Gastrocnemius medialis (tissue), 4 donors: Measurements from ENCODE around the gene MARCHF10. TPM values are rescaled to one million over a fixed set of nuclear protein-coding genes. Genes with fewer than 3 reads are reported as not detected.

Source experiments
- ATAC-seq, 2 donors: fragments of 150-250 bp; one replicate each; pipeline ENCODE4 v1.9.1; 2016
- DNase-seq, 2 donors: peaks; one replicate each; pipeline ENCODE4 v3.0.0-alpha.2; 2019
- H3K27ac ChIP-seq, 4 donors: fragments of 200-600 bp; sonication (generic); 1 replicate in 1 of 4; 2 replicates in 3 of 4; pipeline ENCODE4 v1.5.1; 2016 to 2018; ENCODE audit warnings: mild to moderate bottlenecking in 2 of 4, moderate library complexity in 1 of 4
- H3K27me3 ChIP-seq, 3 donors: fragments of 200-600 bp; sonication (generic) in 2 of 3; 1 replicate in 1 of 3; 2 replicates in 2 of 3; pipeline versions ENCODE4 v1.5.1 to v1.6.0; 2016 to 2019; ENCODE audit warnings: mild to moderate bottlenecking in 1 of 3, moderate library complexity in 1 of 3
- H3K36me3 ChIP-seq, 2 donors: fragments of 200-600 bp; sonication (generic) in 1 of 2; one replicate each; pipeline ENCODE4 v1.5.1; 2017 to 2018
- H3K4me1 ChIP-seq, 2 donors: fragments of 200-600 bp; sonication (generic) in 1 of 2; one replicate each; pipeline ENCODE4 v1.5.1; 2016 to 2017; ENCODE audit warnings: mild to moderate bottlenecking in 2 of 2
- H3K4me3 ChIP-seq, 4 donors: fragments of 200-600 bp; sonication (generic) in 3 of 4; 1 replicate in 1 of 4; 2 replicates in 3 of 4; pipeline ENCODE4 v1.5.1; 2016 to 2019; ENCODE audit warnings: mild to moderate bottlenecking in 2 of 4
- H3K9me3 ChIP-seq, 3 donors: fragments of 200-600 bp; sonication (generic) in 2 of 3; 1 replicate in 1 of 3; 2 replicates in 2 of 3; pipeline ENCODE4 v1.5.1; 2016 to 2019
- POLR2A ChIP-seq, 2 donors: fragments of 450-650 bp; IDR thresholded peaks; one replicate each; pipeline ENCODE4 v1.6.1; 2017; ENCODE audit warnings: antibody characterized with exemption in 2 of 2, mild to moderate bottlenecking in 2 of 2, moderate library complexity in 2 of 2
- in situ Hi-C, 4 donors: fragments of 200-750 bp; cut with MboI; loops; one replicate each; pipeline versions ENCODE4 v1.15.0 to v1.8.0; 2017; ENCODE audit warnings: low sequenced_read_pairs in 4 of 4
- intact Hi-C: fragments of 100-400 bp; cut with DNase I; formaldehyde crosslinking; loops from one replicate; pipeline ENCODE4 v1.15.1; 2023; ENCODE audit warnings: low total_unique reads
- total RNA-seq, 4 donors: library from RNA; depleted of rRNA; stranded (reverse); fragments of >200 nt; gene quantifications; one replicate each; pipeline versions ENCODE4 v1.1.0 to v1.2.3, GENCODE V29; 2016
- TF ChIP-seq, protein P1 (sequence below), 5 experiments: fragments of 450-650 bp in 3 of 5; fragments of 200-600 bp in 2 of 5; sonication (generic) in 2 of 5; IDR thresholded peaks in 4 of 5; conservative IDR thresholded peaks in 1 of 5; 1 replicate in 4 of 5; 2 replicates in 1 of 5; pipeline ENCODE4 v1.5.1; 2016 to 2019; ENCODE audit warnings: antibody characterized with exemption in 5 of 5, mild to moderate bottlenecking in 3 of 5, moderate library complexity in 3 of 5

MARCHF10 gene
- total RNA-seq, 4 donors from 2014 or later, result not detected

DNA sequence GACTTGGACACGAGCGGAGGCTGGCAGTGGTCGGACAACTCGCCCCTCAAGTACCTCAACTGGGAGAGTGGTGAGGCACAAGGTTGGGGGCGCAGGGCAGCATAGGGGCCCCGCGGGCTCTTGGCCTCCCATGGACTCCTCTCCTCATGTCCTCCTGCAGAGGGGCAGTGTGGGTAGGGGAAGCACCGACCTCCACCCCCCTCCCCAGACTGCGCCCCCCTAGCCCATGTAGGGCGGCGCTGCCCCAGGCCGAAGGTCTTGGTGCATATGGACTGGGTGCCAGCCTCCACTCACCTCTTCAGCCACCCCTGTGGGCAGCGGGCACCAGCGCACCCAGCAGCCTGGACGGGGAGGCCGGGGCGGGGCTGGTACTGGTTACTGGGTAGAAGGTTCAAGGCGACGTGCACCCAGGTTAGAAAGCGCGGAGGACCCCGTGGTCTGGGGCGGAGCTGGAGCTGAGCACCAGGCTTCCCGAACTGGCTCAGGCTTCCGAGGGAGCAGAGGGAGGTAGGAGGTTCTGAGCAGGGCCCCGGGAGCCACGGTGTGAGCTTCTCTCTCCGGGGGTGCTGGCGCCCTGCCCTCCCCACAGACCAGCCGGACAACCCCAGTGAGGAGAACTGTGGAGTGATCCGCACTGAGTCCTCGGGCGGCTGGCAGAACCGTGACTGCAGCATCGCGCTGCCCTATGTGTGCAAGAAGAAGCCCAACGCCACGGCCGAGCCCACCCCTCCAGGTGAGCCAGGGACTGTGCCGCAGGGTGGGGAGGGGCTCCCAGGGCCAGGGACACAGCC is 141.1 kb downstream of the MARCHF10 start:
- in situ Hi-C loops (loop anchor here in 1 of 4 donors (25.0 kb wide), 1 partner anchor 145 kb away; the partner anchor contains the start of gene MARCHF10), intact Hi-C loops (no loop called here)
- TF ChIP-seq, protein P1, sequence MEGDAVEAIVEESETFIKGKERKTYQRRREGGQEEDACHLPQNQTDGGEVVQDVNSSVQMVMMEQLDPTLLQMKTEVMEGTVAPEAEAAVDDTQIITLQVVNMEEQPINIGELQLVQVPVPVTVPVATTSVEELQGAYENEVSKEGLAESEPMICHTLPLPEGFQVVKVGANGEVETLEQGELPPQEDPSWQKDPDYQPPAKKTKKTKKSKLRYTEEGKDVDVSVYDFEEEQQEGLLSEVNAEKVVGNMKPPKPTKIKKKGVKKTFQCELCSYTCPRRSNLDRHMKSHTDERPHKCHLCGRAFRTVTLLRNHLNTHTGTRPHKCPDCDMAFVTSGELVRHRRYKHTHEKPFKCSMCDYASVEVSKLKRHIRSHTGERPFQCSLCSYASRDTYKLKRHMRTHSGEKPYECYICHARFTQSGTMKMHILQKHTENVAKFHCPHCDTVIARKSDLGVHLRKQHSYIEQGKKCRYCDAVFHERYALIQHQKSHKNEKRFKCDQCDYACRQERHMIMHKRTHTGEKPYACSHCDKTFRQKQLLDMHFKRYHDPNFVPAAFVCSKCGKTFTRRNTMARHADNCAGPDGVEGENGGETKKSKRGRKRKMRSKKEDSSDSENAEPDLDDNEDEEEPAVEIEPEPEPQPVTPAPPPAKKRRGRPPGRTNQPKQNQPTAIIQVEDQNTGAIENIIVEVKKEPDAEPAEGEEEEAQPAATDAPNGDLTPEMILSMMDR (IDR thresholded peaks at IDR 0.05 in 4 of 5, conservative IDR thresholded peaks at IDR 0.05 in 1 of 5), result no peak
- no peak for TF ChIP-seq POLR2A (IDR thresholded peaks at IDR 0.05)
- DNase-seq, result no peak
- no peak for ATAC-seq
- H3K9me3 ChIP-seq, result no peaks in the 10 kb centered on the region
- no peaks in the 10 kb centered on the region for H3K4me1 ChIP-seq
- no peaks in the 10 kb centered on the region for H3K27me3 ChIP-seq
- no peaks in the 10 kb centered on the region for H3K36me3 ChIP-seq
- H3K27ac ChIP-seq, result no peak overlapping the region
- no peak overlapping the region for H3K4me3 ChIP-seq

DNA sequence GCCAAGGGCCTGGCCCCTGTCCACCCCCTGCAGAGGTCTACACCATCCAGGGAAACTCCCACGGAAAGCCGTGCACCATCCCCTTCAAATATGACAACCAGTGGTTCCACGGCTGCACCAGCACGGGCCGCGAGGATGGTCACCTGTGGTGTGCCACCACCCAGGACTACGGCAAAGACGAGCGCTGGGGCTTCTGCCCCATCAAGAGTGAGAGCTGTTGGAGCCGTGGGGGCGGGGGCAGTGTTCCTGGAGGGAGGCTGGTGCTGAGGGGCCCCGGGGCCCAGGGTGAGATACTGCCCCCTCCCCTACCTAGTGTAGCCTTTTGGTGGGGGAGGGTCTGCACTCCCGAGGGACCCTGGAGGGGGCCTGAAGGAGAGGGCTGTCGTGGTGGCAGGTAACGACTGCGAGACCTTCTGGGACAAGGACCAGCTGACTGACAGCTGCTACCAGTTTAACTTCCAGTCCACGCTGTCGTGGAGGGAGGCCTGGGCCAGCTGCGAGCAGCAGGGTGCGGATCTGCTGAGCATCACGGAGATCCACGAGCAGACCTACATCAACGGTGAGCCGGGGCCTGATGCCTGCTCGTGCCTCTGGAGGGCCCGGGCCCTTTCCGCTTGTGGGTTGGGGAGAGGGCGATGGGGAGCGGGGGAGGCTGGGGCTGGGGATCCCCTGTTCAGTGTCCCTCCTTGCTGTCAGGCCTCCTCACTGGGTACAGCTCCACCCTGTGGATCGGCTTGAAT is 141.9 kb downstream of the MARCHF10 start:
- TF ChIP-seq POLR2A (IDR thresholded peaks at IDR 0.05), result no peak
- TF ChIP-seq, protein P1 (IDR thresholded peaks at IDR 0.05 in 4 of 5, conservative IDR thresholded peaks at IDR 0.05 in 1 of 5), result no peak
- ATAC-seq (no peak), DNase-seq (no peak)

DNA sequence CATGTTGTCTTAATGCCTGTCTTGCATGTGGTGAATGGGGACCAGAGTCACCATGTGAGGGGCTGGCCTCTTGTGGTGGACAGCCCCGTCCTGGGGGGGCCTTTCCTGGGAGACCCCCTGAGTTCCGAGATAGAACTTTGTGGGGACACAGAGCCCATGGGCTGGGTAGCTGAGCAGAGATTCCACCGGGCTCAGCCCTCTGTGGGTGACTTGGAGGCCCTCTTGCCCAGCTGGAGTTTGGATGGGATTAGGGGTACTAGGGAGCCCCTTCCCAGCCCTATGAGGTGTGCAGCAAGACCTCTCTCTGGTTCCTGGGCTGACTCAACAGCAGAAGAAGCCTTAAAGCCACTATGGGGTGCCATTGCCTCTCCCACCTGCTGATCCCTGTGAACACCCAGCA is 142.5 kb downstream of the MARCHF10 start:
- ATAC-seq (no peak), DNase-seq (no peak)
- Histone ChIP-seq H3K27me3 (no peaks in the 10 kb centered on the region), H3K36me3 (no peaks in the 10 kb centered on the region), H3K27ac (no peak overlapping the region), H3K4me3 (no peak overlapping the region), H3K9me3 (no peaks in the 10 kb centered on the region), H3K4me1 (no peaks in the 10 kb centered on the region)
- in situ Hi-C loops, result loop anchor here in 1 of 4 donors (25.0 kb wide), 1 partner anchor 147 kb away; the partner anchor contains the start of gene MARCHF10
- intact Hi-C loops, result no loop called here
- TF ChIP-seq, protein P1 (IDR thresholded peaks at IDR 0.05 in 4 of 5, conservative IDR thresholded peaks at IDR 0.05 in 1 of 5), result no peak
- no peak for TF ChIP-seq POLR2A (IDR thresholded peaks at IDR 0.05)

More for the DNA sequence above, 141.9 kb downstream of the MARCHF10 start:
- intact Hi-C loops, result no loop called here
- H3K27ac ChIP-seq, result no peak overlapping the region
- no peaks in the 10 kb centered on the region for H3K36me3 ChIP-seq
- in situ Hi-C loops, result loop anchor here in 1 of 4 donors (25.0 kb wide), 1 partner anchor 146 kb away; the partner anchor contains the start of gene MARCHF10
- no peaks in the 10 kb centered on the region for H3K9me3 ChIP-seq
- H3K4me3 ChIP-seq, result no peak overlapping the region
- no peaks in the 10 kb centered on the region for H3K4me1 ChIP-seq
- H3K27me3 ChIP-seq, result no peaks in the 10 kb centered on the region

DNA sequence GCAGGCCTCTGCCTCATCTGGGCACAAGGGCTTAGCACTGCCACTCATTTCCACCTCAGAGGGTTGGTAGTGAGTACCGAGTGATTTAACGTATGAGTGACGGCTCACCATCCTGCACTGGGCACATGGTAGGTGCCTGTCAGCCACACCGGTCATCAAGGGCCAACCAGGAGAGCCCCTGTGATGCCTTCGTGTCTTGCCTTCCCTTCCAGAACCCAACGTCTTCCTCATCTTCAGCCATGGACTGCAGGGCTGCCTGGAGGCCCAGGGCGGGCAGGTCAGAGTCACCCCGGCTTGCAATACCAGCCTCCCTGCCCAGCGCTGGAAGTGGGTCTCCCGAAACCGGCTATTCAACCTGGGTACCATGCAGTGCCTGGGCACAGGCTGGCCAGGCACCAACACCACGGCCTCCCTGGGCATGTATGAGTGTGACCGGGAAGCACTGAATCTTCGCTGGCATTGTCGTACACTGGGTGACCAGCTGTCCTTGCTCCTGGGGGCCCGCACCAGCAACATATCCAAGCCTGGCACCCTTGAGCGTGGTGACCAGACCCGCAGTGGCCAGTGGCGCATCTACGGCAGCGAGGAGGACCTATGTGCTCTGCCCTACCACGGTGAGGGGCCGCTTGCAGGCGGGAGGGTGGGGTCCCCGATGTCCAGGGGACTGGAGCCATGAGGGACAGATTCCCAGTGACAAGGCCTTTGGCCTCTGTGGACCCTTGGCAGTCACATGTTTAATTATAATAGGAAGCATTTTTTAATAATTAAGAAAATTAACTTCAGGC is 143.6 kb downstream of the MARCHF10 start:
- Histone ChIP-seq H3K4me3 (no peak overlapping the region), H3K36me3 (no peaks in the 10 kb centered on the region), H3K27me3 (no peaks in the 10 kb centered on the region), H3K27ac (no peak overlapping the region), H3K9me3 (no peaks in the 10 kb centered on the region), H3K4me1 (no peaks in the 10 kb centered on the region)
- DNase-seq, result no peak
- no peak for ATAC-seq
- in situ Hi-C loops, result loop anchor here in 1 of 4 donors (25.0 kb wide), 1 partner anchor 148 kb away; the partner anchor contains the start of gene MARCHF10
- intact Hi-C loops, result no loop called here
- TF ChIP-seq POLR2A (IDR thresholded peaks at IDR 0.05), result no peak
- TF ChIP-seq, protein P1 (IDR thresholded peaks at IDR 0.05 in 4 of 5, conservative IDR thresholded peaks at IDR 0.05 in 1 of 5), result no peak
